GM12801 (cell line): Measurements from ENCODE around the gene CTSA.

ENCODE experiments used
- CTCF ChIP-seq: IDR thresholded peaks from one replicate; pipeline ENCODE4 v1.5.1; 2011; ENCODE audit warnings: control low read depth; ENCODE audit not compliant: insufficient read length; ENCODE audit errors: extremely low read depth

The CTSA gene

DNA sequence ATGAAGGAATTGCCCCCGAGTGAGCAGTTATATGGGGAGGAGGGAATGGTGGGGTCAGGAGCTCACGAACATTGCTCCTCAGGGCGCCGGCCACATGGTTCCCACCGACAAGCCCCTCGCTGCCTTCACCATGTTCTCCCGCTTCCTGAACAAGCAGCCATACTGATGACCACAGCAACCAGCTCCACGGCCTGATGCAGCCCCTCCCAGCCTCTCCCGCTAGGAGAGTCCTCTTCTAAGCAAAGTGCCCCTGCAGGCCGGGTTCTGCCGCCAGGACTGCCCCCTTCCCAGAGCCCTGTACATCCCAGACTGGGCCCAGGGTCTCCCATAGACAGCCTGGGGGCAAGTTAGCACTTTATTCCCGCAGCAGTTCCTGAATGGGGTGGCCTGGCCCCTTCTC, 7.2 kb downstream of the CTSA start:
- no peak for TF ChIP-seq CTCF

DNA sequence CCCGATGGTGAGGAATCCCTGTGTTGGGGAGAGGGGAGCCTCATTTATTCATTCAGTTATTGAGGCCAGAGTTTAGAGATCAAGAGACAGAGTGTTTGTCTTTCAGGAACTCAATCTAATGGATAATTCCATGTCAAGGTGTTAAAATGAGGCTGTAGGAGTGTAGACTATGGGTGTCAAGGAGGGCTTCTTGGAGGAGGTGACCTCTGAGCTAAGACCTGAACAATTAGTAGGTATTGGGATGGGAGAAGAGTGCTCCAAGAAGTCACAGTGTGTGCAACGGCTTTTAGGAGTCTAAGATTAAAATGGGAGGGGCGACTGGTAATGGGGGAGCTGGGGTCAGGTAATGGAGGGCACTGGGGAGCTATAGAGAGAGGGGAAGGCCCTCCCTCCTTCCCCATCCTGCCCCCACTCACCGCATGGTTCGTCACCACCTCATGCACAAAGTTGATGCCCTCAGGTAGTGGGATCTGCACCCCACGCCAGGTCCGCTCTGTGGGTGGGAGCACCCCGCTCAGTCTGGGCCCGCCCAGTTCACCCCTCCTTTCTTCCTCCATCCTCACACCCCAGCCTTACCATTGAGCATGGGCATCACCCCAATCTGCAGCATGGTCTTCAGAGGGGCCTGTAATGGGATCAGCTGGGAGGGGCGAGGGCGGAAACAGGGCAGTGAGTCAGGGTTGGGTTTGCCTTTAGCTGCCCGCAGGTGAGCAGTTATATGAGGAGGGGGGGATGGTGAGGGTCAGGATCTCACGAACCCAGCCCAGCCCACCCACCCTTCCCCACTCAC, 8.1 kb downstream of the CTSA start:
- no peak for TF ChIP-seq CTCF

GRCh38 chr20:45902199-45902701, 11.1 kb downstream of the CTSA start:
- no peak for TF ChIP-seq CTCF

- no peak for TF ChIP-seq CTCF
Observed at GRCh38 chr20:45904583-45905504, 13.7 kb downstream of the CTSA start.

- TF ChIP-seq CTCF = no peak
Observed at GRCh38 chr20:45905505-45906079, 14.5 kb downstream of the CTSA start.

GRCh38 chr20:45907219-45907948, 16.2 kb downstream of the CTSA start:
- TF ChIP-seq CTCF = no peak
